SU-DHL-6 (cell line): ENCODE data around the gene UQCC2.

Source experiments
- CTCF ChIP-seq: fragments of 200-600 bp; sonication (generic); IDR thresholded peaks from one replicate; pipeline ENCODE4 v1.5.1; 2017; ENCODE audit warnings: antibody characterized with exemption, mild to moderate bottlenecking, low read length, moderate library complexity; ENCODE audit not compliant: insufficient read depth, poor library complexity, severe bottlenecking
- EZH2phosphoT487 ChIP-seq: fragments of 200-600 bp; sonication (generic), shearing (Covaris generic); conservative IDR thresholded peaks from 2 replicates; pipeline ENCODE4 v1.6.1; 2018; ENCODE audit warnings: mild to moderate bottlenecking, antibody characterized with exemption, low read length, moderate library complexity, mixed read lengths

- TF ChIP-seq CTCF (no peak), EZH2phosphoT487 (no peak)
These were observed 40.3 kb downstream of the UQCC2 start for GRCh38 chr6:33670971-33671743.
